Mononuclear cell (primary cell): ENCODE results near the gene CBX6. TPM values are rescaled to one million over a fixed set of nuclear protein-coding genes. Genes with fewer than 3 reads are reported as not detected.

Experiments used
- total RNA-seq: library from RNA; depleted of rRNA; stranded (reverse); fragments of >200 nt; gene quantifications from one replicate; pipeline ENCODE4 v1.2.3, GENCODE V29; 2012

Gene CBX6
- total RNA-seq, 1 donor = 28.7 TPM

Other genes with a start within 250 kb of the CBX6 start
- gene FAM227A, start 215.8 kb downstream of the CBX6 start, total RNA-seq = not detected
- 1.4 TPM for gene CBY1, start 215.6 kb downstream of the CBX6 start, total RNA-seq
- 50.8 TPM for gene TOMM22, start 190.3 kb downstream of the CBX6 start, total RNA-seq
- 187 TPM for gene JOSD1, start 171.3 kb downstream of the CBX6 start, total RNA-seq
- 116 TPM for gene GTPBP1, start 166.3 kb downstream of the CBX6 start, total RNA-seq
- gene SUN2, start 116.2 kb downstream of the CBX6 start, total RNA-seq = 190 TPM
- gene DNAL4, start 78.1 kb downstream of the CBX6 start, total RNA-seq = 3.0 TPM
- 0.94 TPM for gene NPTXR, start 28.2 kb downstream of the CBX6 start, total RNA-seq
- gene APOBEC3A, start 85.4 kb upstream of the CBX6 start, total RNA-seq = 42.5 TPM
- gene APOBEC3B, start 110.1 kb upstream of the CBX6 start, total RNA-seq = 0.31 TPM
- 9.2 TPM for gene APOBEC3C, start 142.0 kb upstream of the CBX6 start, total RNA-seq
- 2.5 TPM for gene APOBEC3D, start 148.9 kb upstream of the CBX6 start, total RNA-seq
- gene APOBEC3F, start 168.6 kb upstream of the CBX6 start, total RNA-seq = 0.94 TPM
- 31.3 TPM for gene APOBEC3G, start 205.1 kb upstream of the CBX6 start, total RNA-seq
- 1.9 TPM for gene APOBEC3H, start 225.0 kb upstream of the CBX6 start, total RNA-seq